ENCODE measurements around the gene PGS1.

- TF ChIP-seq EZH2 (IDR thresholded peaks at IDR 0.05), result no peak
- TF ChIP-seq POLR2AphosphoS5 (IDR thresholded peaks at IDR 0.05; ENCODE audit: borderline replicate concordance, low read depth, low read length), result no peak
Measured at GRCh38 chr17:78359321-78359996, 19.0 kb upstream of the PGS1 start.
